ENCODE results near the gene CCM2. TPM values are rescaled to one million over a fixed set of nuclear protein-coding genes. Genes with fewer than 3 reads are reported as not detected.
A peak's percentile ranks its signal among the peaks of the same experiment; 100 is the strongest.

The CCM2 gene
- total RNA-seq, 4 donors from 2014 or later, result 35.8 to 62.0 (median 51.9) TPM

- Histone ChIP-seq H3K9me3 (no peaks in the 10 kb centered on the region), H3K27ac (peak overlapping the region in 1 of 4 donors; percentile 42), H3K27me3 (no peaks in the 10 kb centered on the region), H3K36me3 (peaks cover 0 to 31% of the 10 kb centered on the region in 2 donors), H3K4me3 (peak overlapping the region in 1 of 2 donors; percentile 4), H3K4me1 (peaks cover 0 to 31% (median 6%) of the 10 kb centered on the region in 3 donors)
- no peak for ATAC-seq
- 80% methylated on average over 3 of the region's 8 CpGs; no CpG with 5 or more reads in 1 of the 2 donors for WGBS, 2 donors (ENCODE audit: low coverage in 1 of 2)
- TF ChIP-seq POLR2A (IDR thresholded peaks at IDR 0.05), result no peak
- no peak for TF ChIP-seq POLR2AphosphoS5 (IDR thresholded peaks at IDR 0.05)
- TF ChIP-seq CTCF (IDR thresholded peaks at IDR 0.05), result no peak
- no peak for TF ChIP-seq EP300 (IDR thresholded peaks at IDR 0.05)
Measured at GRCh38 chr7:44977304-44977958, 22.6 kb upstream of the CCM2 start.

- Histone ChIP-seq H3K27ac (peak overlapping the region in 1 of 4 donors; percentile 42), H3K9me3 (no peaks in the 10 kb centered on the region), H3K4me1 (peaks cover 0 to 31% (median 6%) of the 10 kb centered on the region in 3 donors), H3K4me3 (peak overlapping the region in 1 of 2 donors; percentile 22), H3K27me3 (no peaks in the 10 kb centered on the region), H3K36me3 (peaks cover 0 to 36% of the 10 kb centered on the region in 2 donors)
- WGBS, 2 donors (ENCODE audit: low coverage in 1 of 2), result 80% methylated on average over 1 of the region's 6 CpGs; no CpG with 5 or more reads in 1 of the 2 donors
- no peak for TF ChIP-seq POLR2AphosphoS5 (IDR thresholded peaks at IDR 0.05)
- TF ChIP-seq CTCF (IDR thresholded peaks at IDR 0.05), result no peak
- no peak for TF ChIP-seq EP300 (IDR thresholded peaks at IDR 0.05)
- TF ChIP-seq POLR2A (IDR thresholded peaks at IDR 0.05), result no peak
- no peak for ATAC-seq
Measured at GRCh38 chr7:44977959-44978335, 22.1 kb upstream of the CCM2 start.

- Histone ChIP-seq H3K27ac (peak within 1 kb of the TSS in 2 of 4 donors; percentile 37 to 42), H3K4me3 (peak within 1 kb of the TSS in 1 of 2 donors; percentile 22)
- 81 to 83% methylated on average over 6 to 10 of the region's 24 CpGs for WGBS, 2 donors (ENCODE audit: low coverage in 1 of 2)
Measured at GRCh38 chr7:44978511-44979366, 21.3 kb upstream of the CCM2 start, which contains the start of gene MYO1G. Gene MYO1G, minus strand, starts transcription at chr7:44979015. Its CDS starts 54 bp downstream, at chr7:44978961.

More at GRCh38 chr7:44978511-44979366, 21.3 kb upstream of the CCM2 start, which contains the start of gene MYO1G:
- Histone ChIP-seq H3K4me1 (peaks cover 0 to 32% (median 6%) of the 10 kb centered on the region in 3 donors), H3K9me3 (no peaks in the 10 kb centered on the region), H3K27me3 (no peaks in the 10 kb centered on the region), H3K36me3 (peaks cover 0 to 44% of the 10 kb centered on the region in 2 donors)
- TF ChIP-seq CTCF (IDR thresholded peaks at IDR 0.05) (no peak), POLR2A (IDR thresholded peaks at IDR 0.05) (no peak), POLR2AphosphoS5 (IDR thresholded peaks at IDR 0.05) (no peak), EP300 (IDR thresholded peaks at IDR 0.05) (no peak)
- ATAC-seq, result no peak
